ENCODE measurements around the gene OPN3.

GRCh38 chr1:241666419-241666818 lies 26.2 kb upstream of the OPN3 start:
- TF ChIP-seq CTCF (IDR thresholded peaks at IDR 0.05; ENCODE audit: low read depth, low read length, missing input control) (no peak), TAF1 (conservative IDR thresholded peaks at IDR 0.05) (no peak), MAX (IDR thresholded peaks at IDR 0.05) (no peak), ZBTB33 (IDR thresholded peaks at IDR 0.05) (no peak), REST (IDR thresholded peaks at IDR 0.05) (no peak), ATF3 (IDR thresholded peaks at IDR 0.05) (no peak), RXRA (IDR thresholded peaks at IDR 0.05) (no peak), RAD21 (IDR thresholded peaks at IDR 0.05) (no peak)
